ENCODE measurements around the gene ABHD2.

DNA sequence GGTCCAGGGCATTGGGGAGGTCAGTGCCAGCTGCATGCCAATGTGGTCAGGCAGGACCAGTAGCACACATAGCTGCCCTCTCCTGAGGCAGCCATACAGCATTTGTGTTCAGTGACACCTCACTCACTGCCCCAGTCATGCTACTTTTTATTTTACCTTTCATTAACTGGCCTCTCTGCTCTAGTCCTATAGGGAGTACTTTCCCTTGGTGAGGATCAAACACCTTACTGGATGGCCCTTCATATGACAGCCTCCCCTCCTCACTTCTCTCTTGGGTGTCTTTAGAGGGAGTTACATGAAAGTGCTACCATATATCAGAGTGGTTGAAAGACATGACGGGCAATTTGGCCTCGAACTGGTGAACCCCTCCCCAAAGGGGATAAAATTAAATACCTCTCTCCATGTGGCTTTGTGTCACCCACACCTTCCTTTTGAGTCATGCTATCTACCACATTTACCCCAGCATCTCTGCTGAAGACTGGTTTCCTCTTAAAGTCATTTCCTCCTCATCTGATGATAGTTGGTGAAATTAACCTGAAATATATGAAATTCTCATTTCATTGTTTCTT is 115.5 kb downstream of the ABHD2 start:
- TF ChIP-seq, protein P1, sequence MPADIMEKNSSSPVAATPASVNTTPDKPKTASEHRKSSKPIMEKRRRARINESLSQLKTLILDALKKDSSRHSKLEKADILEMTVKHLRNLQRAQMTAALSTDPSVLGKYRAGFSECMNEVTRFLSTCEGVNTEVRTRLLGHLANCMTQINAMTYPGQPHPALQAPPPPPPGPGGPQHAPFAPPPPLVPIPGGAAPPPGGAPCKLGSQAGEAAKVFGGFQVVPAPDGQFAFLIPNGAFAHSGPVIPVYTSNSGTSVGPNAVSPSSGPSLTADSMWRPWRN (IDR thresholded peaks at IDR 0.05; ENCODE audit: low read depth): no peak
- TF ChIP-seq THRAP3 (IDR thresholded peaks at IDR 0.05; ENCODE audit: borderline replicate concordance) (no peak), SMC3 (conservative IDR thresholded peaks at IDR 0.05; ENCODE audit: insufficient read depth, low read depth, low read length) (no peak), ZNF274 (IDR thresholded peaks at IDR 0.05; ENCODE audit: borderline replicate concordance, low read depth, low read length) (no peak)
